ENCODE measurements around the gene ARFGEF3.

Gene ARFGEF3

DNA sequence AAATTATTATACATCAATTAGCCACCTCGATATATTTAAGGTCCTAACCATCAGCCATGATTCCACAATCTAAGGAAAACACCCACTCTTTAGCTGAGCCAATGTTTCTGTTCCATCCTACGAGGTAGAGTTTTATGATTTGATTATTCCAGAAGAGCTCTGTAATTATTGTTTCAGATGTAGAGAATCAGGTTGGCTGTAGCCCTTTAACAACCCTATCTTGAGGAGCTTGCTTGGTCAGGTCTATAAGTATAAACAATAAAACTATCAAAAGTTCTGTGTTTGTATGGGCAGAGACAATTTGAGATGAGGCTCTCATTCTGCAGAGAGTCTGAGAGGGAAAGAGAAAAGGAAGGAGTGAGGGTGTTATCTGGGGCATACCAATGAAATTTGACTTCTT, 56.7 kb downstream of the ARFGEF3 start, which contains the start of gene PBOV1:
Gene PBOV1 (minus strand): TSS at position 43 of the 400 bp plus-strand sequence. CDS start 96 bp downstream, outside the sequence.
- DNase-seq = no peak

- DNase-seq = no peak
Measured at GRCh38 chr6:138219398-138219797, 57.7 kb downstream of the ARFGEF3 start.

- no peak for DNase-seq
Measured at GRCh38 chr6:138219901-138220300, 58.2 kb downstream of the ARFGEF3 start.

DNA sequence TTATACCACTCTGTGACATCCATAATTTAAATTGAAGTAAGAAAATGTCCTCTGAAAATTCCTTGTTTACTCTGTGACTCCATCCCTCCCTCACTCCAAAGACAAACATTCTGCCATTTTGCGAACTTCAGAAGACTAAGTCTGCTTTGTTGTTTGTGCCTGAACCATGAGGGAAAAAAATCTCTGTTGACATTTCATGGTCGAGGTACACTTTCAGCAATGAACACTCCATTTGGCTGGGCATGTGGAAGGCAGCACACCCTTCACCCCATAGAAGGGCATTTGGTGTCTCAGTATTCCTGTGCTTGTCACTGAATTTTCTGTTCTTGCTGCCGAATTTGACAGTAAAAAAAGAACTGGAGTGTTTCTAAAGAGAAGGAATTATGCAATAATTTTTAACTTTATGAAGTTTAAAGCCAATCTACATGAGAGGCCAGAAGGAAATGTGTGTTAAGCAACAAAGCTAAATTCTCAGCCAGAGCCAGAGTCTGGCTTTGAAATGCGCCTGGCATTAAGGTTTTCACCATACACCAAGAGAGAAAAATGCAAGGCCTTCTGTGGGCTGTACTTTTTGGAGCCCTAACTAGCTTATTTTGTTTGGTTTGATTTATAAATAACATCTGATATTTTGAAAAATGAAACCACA, 61.3 kb downstream of the ARFGEF3 start:
- DNase-seq = no peak

GRCh38 chr6:138225953-138226352, 64.2 kb downstream of the ARFGEF3 start:
- DNase-seq = no peak

- DNase-seq = no peak
Measured at GRCh38 chr6:138226700-138227315, 65.1 kb downstream of the ARFGEF3 start.

GRCh38 chr6:138227316-138227781, 65.6 kb downstream of the ARFGEF3 start:
- DNase-seq = no peak

DNA sequence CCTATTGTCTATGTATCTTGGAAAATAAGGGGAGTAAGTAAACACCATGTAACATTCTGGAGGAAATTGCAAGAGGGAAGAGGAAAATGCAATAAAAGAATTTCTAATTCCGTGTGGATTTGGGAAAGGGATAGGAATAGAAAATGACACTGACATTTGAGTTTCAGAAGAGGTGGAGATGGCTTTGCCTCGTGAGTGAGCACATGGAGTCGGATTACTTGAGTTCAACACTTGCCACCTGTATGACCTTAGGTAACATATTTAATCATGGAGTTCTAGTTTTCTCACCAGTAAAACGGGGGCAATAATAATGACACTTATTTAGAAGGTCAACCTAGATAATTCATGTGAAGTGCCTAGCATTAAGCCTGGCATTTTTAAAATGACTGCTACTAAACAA, 67.3 kb downstream of the ARFGEF3 start:
- DNase-seq = no peak

DNA sequence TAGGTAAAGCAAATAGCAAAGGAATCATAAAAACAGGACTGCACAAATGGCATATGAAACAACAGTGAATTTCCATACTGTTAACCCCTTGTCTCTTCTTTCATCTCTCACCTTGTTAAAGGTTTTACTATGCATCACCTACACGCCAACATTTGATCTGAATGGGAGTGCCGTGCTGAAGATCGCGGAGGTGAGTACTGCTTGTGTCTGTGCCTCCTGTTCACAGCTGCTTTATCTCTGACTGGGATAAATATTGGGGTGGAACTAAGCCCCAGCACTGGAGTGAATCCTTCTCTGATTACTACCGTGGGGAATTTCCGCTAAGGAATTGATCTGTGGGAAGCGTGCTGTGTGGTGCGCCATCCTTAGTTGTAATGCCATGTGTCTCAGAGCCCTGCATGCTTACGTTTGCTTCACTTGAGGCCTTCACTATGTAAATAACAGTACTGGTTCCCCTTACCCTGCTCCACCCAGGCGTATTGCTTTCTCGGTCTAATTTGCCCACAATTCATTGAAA, 68.0 kb downstream of the ARFGEF3 start:
- no peak for DNase-seq

DNA sequence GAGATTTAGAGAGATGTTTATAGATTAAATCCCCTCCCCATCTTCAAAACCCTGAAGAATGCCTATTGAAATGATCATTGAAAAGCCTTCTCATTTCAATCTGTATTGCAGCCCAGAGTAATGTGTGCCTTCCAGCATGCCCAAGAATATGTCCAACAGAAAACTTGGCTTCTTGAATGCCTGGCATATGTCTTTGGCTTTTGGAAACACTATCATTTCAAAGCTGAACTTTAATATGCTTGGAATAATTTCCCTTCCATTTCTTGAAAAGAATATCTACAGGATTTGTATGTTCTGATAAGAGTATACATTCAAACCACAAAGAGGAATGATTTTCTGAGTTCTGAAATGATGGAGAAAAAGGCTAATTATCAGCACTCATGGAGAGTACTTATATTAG, 68.5 kb downstream of the ARFGEF3 start:
- DNase-seq = no peak

GRCh38 chr6:138230759-138231380, 69.1 kb downstream of the ARFGEF3 start:
- DNase-seq = no peak

DNA sequence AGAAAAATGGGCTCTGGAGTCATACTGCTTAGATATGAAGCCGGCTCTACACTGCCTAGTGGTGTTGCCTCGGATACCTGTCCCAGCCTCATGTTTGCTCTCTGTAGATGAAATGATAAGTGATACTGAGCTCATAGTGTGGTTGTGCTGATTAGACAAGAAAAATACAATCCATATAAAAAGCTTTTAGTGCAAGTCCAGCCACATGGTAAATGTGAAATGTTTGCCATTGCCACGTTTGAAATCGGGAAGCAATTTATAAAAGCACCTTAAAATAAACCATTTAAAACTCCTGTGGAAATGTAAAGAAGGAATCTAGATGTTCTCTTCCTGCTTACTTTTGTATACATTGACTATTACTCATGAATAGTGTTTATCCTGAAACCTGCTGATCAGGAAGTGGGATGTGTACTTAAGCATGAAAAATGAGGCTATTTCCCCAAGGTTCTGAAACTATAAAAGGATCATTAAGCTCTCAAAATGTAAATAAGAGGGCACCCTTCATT, 69.7 kb downstream of the ARFGEF3 start:
- no peak for DNase-seq

DNA sequence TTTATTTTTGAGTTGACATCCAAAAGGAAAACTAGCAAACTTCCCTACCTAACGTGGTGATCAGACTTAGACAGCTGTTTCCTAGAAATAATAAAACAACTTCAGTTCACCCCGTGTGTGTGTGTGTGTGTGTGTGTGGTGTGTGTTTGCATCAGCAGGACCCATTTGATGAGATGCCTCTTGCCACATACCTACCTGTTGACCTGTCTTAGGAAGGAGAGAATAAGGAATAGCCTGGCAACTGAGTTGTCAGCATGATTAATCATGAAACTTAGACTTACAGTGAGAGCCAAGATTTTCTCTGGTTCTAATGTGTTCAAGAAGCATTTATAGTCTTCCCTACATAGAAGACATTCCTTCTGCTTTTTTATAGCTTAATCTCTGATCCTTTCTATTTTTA, 72.6 kb downstream of the ARFGEF3 start:
- no peak for DNase-seq

DNA sequence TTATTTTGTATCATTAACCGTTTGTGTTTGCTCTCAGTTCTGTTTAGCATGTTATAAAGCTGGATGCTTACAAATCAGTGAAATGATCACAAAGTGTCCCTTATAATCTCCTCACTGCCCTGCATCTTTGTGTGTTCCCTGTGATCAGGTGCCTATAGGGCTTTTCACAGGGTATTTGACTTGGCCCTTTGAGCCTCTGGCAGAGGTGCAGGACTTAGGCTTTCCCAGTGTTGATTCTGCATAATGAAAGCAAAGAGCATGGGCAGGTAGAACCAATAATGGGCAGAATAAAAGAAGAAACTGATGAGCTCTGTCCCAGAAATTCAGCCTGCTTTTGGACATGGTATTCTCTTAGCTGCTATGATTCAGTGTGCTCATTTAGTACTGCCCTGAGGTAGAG, 73.5 kb downstream of the ARFGEF3 start:
- DNase-seq = no peak

DNA sequence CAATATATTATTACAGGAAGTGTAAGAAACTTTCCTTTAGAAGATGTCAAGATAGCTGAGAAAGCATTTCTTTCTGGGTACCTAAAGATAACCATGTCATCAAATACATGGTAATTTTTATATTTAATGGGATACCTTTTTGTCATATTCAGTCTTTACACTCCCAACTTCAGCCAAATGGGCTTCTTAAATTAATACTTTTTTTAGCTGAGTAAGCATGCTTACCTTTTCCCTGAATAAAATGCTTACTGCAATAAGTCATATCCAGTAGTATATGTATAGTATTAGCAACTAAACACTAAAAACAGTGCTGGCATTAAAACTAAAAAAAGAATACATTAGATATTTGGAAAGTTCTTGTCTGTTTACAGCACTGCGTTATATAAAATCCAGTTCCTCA, 74.0 kb downstream of the ARFGEF3 start:
- DNase-seq = no peak

DNA sequence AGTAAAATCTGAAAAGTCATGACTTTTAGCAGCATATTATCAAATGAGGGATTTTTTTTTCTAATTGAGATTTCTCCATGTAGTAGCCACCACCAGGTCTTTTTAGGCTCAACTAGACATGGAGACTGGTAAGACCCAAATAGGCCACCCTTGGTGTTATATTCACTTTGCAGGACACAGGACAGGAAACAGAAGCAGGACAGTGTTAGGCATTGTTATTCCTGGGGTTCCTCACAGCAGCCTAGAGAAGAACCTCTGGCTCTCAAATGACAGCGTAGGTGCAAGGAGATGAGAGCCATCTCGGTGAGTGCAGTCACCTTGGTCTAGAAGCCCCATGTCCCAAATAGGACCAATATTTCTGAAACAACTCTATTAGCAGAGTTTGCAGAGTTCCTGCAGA, 75.7 kb downstream of the ARFGEF3 start:
- DNase-seq = no peak

DNA sequence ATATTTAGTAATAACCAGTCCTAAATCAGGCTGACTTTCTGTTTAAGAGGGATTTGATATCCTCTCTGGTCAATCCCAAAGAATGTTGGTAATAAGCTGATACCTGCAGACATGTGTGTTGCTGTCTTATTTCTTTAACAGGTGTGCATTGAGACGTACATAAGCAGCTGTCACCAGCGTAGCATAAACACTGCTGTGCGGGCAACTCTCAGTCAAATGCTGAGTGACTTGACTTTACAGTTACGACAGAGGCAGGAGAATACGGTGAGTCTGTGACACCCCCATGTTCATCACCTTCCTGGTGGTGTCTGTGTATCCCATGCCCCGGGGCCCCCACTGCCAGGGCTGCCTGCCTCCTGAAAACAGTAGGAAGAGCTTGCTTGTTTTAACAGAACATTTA, 76.6 kb downstream of the ARFGEF3 start:
- no peak for DNase-seq

DNA sequence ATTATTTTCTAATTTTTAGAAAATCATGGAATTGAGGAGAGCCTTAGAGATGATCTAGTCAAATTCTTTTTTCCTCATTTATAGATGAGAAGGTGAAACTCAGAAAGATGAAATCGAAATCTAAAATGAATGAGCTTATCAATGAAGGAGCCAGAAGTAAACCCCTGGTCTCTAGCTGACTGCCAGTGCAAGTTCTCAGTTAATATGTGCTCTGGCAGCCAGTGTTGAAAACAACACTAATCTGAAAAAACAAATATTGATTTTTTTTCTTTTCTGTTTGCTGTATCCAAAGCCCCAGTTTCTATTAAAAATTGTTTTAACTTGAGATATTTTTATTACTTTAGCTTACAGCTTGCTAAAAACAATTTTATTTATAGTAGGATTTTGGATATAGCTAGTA, 78.0 kb downstream of the ARFGEF3 start:
- DNase-seq = no peak

DNA sequence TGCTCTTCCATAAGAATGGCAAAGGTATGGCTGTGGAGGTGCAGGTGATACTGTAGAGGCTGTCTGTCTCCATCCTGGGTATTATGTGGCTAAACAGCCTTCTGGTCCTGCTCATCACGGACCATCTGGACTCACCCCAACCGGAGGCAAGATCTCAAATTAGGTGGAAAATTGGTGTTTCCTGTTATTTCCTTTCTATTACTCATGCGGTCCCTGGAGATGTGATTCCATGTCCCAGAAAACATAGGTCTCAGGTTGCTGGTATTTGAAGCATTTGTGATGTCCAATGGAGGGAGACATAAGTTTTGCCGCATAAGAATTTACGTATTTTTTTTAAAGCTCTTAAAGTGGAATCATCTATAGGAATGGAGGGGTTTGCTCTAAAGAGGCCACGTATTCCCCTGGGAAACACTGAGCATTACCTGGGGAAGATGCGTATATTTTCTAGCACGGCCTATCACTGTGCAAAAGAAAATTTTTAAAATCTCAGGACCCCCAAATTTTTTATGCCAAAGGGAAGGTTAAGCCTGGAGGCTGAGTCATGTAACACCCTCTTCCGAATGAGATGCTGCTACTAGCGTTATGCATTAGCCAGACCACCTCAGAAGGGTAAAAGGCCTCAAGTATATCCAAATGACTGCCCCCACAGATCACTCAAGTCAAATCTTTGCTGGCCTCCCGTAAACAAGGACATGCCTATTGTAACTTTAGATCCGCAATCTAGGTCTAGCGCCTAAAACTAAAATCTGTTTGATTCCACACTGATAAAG, 78.9 kb downstream of the ARFGEF3 start:
- no peak for DNase-seq

DNA sequence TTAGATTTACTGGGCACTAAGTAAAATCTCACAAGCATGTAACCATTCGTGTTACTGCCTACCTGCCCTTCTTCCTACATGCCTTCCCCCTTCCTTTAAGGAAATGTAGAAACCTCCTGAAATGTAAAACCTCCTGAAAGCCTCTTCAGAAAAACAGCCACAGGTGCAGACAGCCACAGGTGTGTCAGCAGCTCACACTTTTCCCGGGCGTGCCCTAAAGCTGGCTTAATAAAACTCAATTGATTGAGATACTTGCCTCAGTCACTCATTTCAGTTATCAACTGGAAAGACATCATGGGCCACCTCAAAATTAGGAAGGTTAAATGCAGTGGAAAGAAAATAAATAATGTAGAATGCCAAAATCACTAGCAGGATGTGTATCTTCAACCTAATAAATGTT, 79.6 kb downstream of the ARFGEF3 start:
- DNase-seq = no peak

DNA sequence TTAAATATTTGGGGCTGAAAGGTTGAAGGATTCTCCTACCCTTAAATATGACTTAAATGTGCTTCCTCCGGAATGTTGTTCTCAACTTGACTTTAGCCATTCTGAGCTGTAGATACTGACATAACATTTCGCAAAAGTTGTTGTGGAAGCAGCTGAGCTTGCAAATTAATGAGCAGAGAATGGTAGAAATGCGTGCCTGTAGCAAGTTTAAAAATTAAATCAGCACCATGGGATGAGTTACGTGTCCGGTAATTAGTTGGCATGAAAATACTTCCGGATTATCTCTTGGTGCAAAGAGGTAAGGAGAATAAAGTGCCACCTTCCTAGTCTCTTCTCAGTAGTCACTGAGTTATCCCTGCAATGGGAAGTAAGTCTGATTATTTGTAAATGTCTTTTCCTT, 80.2 kb downstream of the ARFGEF3 start:
- DNase-seq = no peak

DNA sequence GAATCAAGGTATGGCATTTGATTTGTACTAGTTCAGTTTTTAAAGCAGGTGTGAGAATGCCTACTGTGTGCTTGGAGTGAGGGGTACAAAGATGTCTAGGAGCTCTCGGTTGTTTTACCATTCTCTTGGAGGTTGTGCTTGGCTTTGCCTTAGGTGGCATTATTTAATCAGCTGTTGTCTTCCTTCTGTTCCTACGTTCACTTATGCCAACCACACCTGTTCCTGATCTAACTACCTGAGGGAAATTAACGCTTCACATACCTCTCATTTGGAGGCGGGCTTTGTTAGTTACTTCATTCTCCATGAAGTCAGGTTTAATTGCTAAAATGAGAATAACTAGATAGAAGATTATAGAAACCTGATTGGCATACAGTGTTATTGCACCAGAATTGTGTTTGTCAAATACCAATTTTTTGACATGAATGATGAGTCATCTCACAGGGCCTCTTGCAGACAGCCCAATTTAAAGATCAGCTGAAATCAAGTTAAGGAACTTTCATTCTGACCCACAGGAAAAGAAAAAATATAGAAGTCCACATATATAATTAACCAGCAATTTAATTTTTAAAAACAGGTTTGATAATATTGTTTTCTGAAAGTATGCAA, 81.4 kb downstream of the ARFGEF3 start:
- DNase-seq = no peak

DNA sequence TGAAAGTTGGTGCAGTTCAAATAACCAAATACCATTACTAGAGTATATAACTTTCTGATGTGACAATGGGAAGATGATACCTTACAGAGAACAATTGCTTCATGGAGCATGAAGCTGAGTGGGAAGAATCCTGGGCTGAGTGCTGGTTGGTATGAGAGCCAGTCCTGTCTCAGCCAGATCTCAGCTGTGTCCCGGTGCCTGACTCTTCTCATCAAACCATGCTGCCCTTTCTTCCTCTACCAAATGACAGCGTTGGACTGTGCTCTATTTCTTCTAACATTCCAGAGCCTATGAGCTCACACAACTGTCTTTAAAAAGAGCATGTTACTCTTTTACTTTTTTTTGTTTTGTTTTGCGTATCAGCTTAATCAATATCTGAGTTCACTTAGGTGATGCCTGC, 84.0 kb downstream of the ARFGEF3 start:
- no peak for DNase-seq
